ENCODE data around the gene FILIP1L.

The FILIP1L gene

GRCh38 chr3:99961756-99962515 lies 152.4 kb downstream of the FILIP1L start:
- no peak for DNase-seq (ENCODE audit: low read depth in 2 of 2)
- TF ChIP-seq CTCF (IDR thresholded peaks at IDR 0.05; ENCODE audit: low read depth, low read length) = no peak

GRCh38 chr3:99960941-99961340 lies 153.4 kb downstream of the FILIP1L start:
- DNase-seq (ENCODE audit: low read depth in 2 of 2) = no peak
- no peak overlapping the region for H3K4me3 ChIP-seq (replicated peaks in 1 of 2; ENCODE audit: low read depth in 2 of 2, low read length in 2 of 2)
- no peak for TF ChIP-seq CTCF (IDR thresholded peaks at IDR 0.05; ENCODE audit: low read depth, low read length)

More at GRCh38 chr3:99961756-99962515, 152.4 kb downstream of the FILIP1L start:
- no peak overlapping the region for H3K4me3 ChIP-seq (replicated peaks in 1 of 2; ENCODE audit: low read depth in 2 of 2, low read length in 2 of 2)

- no peak for TF ChIP-seq CTCF (IDR thresholded peaks at IDR 0.05; ENCODE audit: low read depth, low read length)
- no peak for DNase-seq (ENCODE audit: low read depth in 2 of 2)
- no peak overlapping the region for H3K4me3 ChIP-seq (replicated peaks in 1 of 2; ENCODE audit: low read depth in 2 of 2, low read length in 2 of 2)
These were observed 154.0 kb downstream of the FILIP1L start for GRCh38 chr3:99960123-99960878.

- DNase-seq (ENCODE audit: low read depth in 2 of 2) = no peak
- no peak overlapping the region for H3K4me3 ChIP-seq (replicated peaks in 1 of 2; ENCODE audit: low read depth in 2 of 2, low read length in 2 of 2)
- no peak for TF ChIP-seq CTCF (IDR thresholded peaks at IDR 0.05; ENCODE audit: low read depth, low read length)
These were observed 155.9 kb downstream of the FILIP1L start for GRCh38 chr3:99958222-99958912.

GRCh38 chr3:99957151-99957796 lies 157.0 kb downstream of the FILIP1L start:
- no peak for TF ChIP-seq CTCF (IDR thresholded peaks at IDR 0.05; ENCODE audit: low read depth, low read length)

GRCh38 chr3:99955773-99956562 lies 158.3 kb downstream of the FILIP1L start:
- H3K4me3 ChIP-seq (replicated peaks in 1 of 2; ENCODE audit: low read depth in 2 of 2, low read length in 2 of 2) = no peak overlapping the region
- no peak for TF ChIP-seq CTCF (IDR thresholded peaks at IDR 0.05; ENCODE audit: low read depth, low read length)
- DNase-seq (ENCODE audit: low read depth in 2 of 2) = no peak

More at GRCh38 chr3:99957151-99957796, 157.0 kb downstream of the FILIP1L start:
- peak in 1 of 2 donors; percentile 48 for DNase-seq (ENCODE audit: low read depth in 2 of 2)
- no peak overlapping the region for H3K4me3 ChIP-seq (replicated peaks in 1 of 2; ENCODE audit: low read depth in 2 of 2, low read length in 2 of 2)
